ENCODE results near the gene IQSEC1.

DNA sequence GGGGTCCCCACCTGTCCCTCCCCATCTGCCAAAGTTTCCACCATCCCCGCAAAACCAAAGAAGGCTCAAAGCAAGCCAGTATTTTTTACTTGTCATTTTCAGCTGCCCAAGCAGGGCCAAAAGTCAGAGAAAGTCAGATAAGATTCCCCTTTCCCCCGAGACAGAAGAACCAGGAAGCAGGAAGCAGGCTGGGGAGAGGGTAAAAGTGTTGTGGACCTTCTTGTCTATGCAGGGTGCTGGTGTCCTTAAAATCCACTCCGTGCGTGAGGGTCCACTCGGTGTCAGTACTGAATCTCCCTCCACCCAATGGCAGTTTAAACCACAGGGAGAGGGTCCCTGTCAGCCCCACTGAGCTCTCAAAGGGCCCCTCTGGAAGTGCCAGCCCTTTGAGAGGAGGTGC, 211.6 kb downstream of the IQSEC1 start:
- TF ChIP-seq CTCF (IDR thresholded peaks at IDR 0.05): no peak
- no peak for TF ChIP-seq E2F6 (IDR thresholded peaks at IDR 0.05; ENCODE audit: borderline replicate concordance, low read depth)
- TF ChIP-seq MAX (IDR thresholded peaks at IDR 0.05): no peak
- TF ChIP-seq POLR2A (IDR thresholded peaks at IDR 0.05; ENCODE audit: low read length): no peak
- no peak for TF ChIP-seq RNF2 (IDR thresholded peaks at IDR 0.05; ENCODE audit: borderline replicate concordance, low read depth)
- TF ChIP-seq RCOR1 (IDR thresholded peaks at IDR 0.05; ENCODE audit: low read depth, low read length): no peak

Data from A549 (cell line).